H9 (cell line): Measurements from ENCODE around the gene FNDC1. TPM values are rescaled to one million over a fixed set of nuclear protein-coding genes. Genes with fewer than 3 reads are reported as not detected.

Experiments
- DNase-seq: peaks from one replicate; pipeline ENCODE4 v3.0.0-alpha.2; 2017
- H2AFZ ChIP-seq: one replicate; pipeline ENCODE4 v1.6.1; 2013; ENCODE audit warnings: mild to moderate bottlenecking, low read length, control low read depth, moderate library complexity
- H2AK5ac ChIP-seq: 2 replicates; pipeline ENCODE4 v1.6.1; 2013; ENCODE audit warnings: low read length, control low read depth, mixed read lengths; ENCODE audit not compliant: insufficient read length
- H2BK120ac ChIP-seq: one replicate; pipeline ENCODE4 v1.6.1; 2013; ENCODE audit warnings: low read depth, mild to moderate bottlenecking, low read length, control low read depth, inconsistent platforms; ENCODE audit not compliant: poor library complexity, severe bottlenecking
- H2BK12ac ChIP-seq: 2 replicates; pipeline ENCODE4 v1.6.1; 2013; ENCODE audit warnings: low read length, control low read depth, mixed read lengths, low read depth; ENCODE audit not compliant: insufficient read length
- H2BK15ac ChIP-seq: 2 replicates; pipeline ENCODE4 v1.6.1; 2013; ENCODE audit warnings: low read depth, low read length, control low read depth
- H2BK20ac ChIP-seq: one replicate; pipeline ENCODE4 v1.6.1; 2013; ENCODE audit warnings: low read depth, mild to moderate bottlenecking, low read length, control low read depth, inconsistent platforms; ENCODE audit not compliant: poor library complexity, severe bottlenecking
- H2BK5ac ChIP-seq: 2 replicates; pipeline ENCODE4 v1.6.1; 2013; ENCODE audit warnings: low read length, control low read depth, mixed read lengths; ENCODE audit not compliant: insufficient read length
- H3K14ac ChIP-seq: 2 replicates; pipeline ENCODE4 v1.6.1; 2013; ENCODE audit warnings: low read length, control low read depth; ENCODE audit not compliant: insufficient read depth
- H3K18ac ChIP-seq: 2 replicates; pipeline ENCODE4 v1.6.1; 2013; ENCODE audit warnings: low read depth, mild to moderate bottlenecking, mixed read lengths, low read length, control low read depth; ENCODE audit not compliant: insufficient read length
- H3K23ac ChIP-seq: 2 replicates; pipeline ENCODE4 v1.6.1; 2013; ENCODE audit warnings: low read length, control low read depth, mixed read lengths, low read depth; ENCODE audit not compliant: insufficient read length
- H3K23me2 ChIP-seq: 2 replicates; pipeline ENCODE4 v1.6.1; 2013; ENCODE audit warnings: low read depth, mild to moderate bottlenecking, mixed read lengths, low read length, control low read depth; ENCODE audit not compliant: insufficient read length, poor library complexity, severe bottlenecking
- H3K27ac ChIP-seq: 2 replicates; pipeline ENCODE4 v1.5.1; 2013; ENCODE audit warnings: low read length, control low read depth, mixed read lengths, low read depth; ENCODE audit not compliant: insufficient read length
- H3K27me3 ChIP-seq: 2 replicates; pipeline ENCODE4 v1.6.1; 2013; ENCODE audit warnings: low read length, control low read depth, inconsistent platforms; ENCODE audit not compliant: insufficient read depth
- H3K4ac ChIP-seq: 2 replicates; pipeline ENCODE4 v1.6.1; 2013; ENCODE audit warnings: low read depth, mild to moderate bottlenecking, control low read depth, inconsistent platforms, low read length, moderate library complexity
- H3K4me1 ChIP-seq: 2 replicates; pipeline ENCODE4 v1.6.1; 2013; ENCODE audit warnings: low read length, control low read depth, inconsistent platforms; ENCODE audit not compliant: insufficient read depth
- H3K4me2 ChIP-seq: 2 replicates; pipeline ENCODE4 v1.6.1; 2013; ENCODE audit warnings: low read length, control low read depth, mixed read lengths; ENCODE audit not compliant: insufficient read length, insufficient read depth
- H3K56ac ChIP-seq: 2 replicates; pipeline ENCODE4 v1.6.1; 2013; ENCODE audit warnings: low read depth, mild to moderate bottlenecking, mixed read lengths, low read length, control low read depth; ENCODE audit not compliant: insufficient read length
- H3K79me1 ChIP-seq: 2 replicates; pipeline ENCODE4 v1.6.1; 2013; ENCODE audit warnings: low read depth, mild to moderate bottlenecking, moderate library complexity, low read length, control low read depth, inconsistent platforms; ENCODE audit not compliant: insufficient read depth, poor library complexity, severe bottlenecking
- H3K79me2 ChIP-seq: 2 replicates; pipeline ENCODE4 v1.6.1; 2013; ENCODE audit warnings: low read length, control low read depth, inconsistent platforms; ENCODE audit not compliant: insufficient read depth
- H3K9ac ChIP-seq: 2 replicates; pipeline ENCODE4 v1.6.1; 2013; ENCODE audit warnings: low read length, control low read depth, mixed read lengths; ENCODE audit not compliant: insufficient read length; ENCODE audit errors: extremely low read depth
- H3K9me3 ChIP-seq: one replicate; pipeline ENCODE4 v1.6.1; 2013; ENCODE audit warnings: low read depth, low read length, inconsistent platforms; ENCODE audit not compliant: control insufficient read depth
- H3T11ph ChIP-seq: one replicate; pipeline ENCODE4 v1.6.1; 2013; ENCODE audit warnings: mild to moderate bottlenecking, low read length, control low read depth, inconsistent platforms
- H4K20me1 ChIP-seq: one replicate; pipeline ENCODE4 v1.6.1; 2013; ENCODE audit not compliant: control insufficient read depth, insufficient read length, insufficient read depth
- H4K5ac ChIP-seq: 2 replicates; pipeline ENCODE4 v1.6.1; 2013; ENCODE audit warnings: low read depth, mild to moderate bottlenecking, mixed read lengths, low read length, control low read depth; ENCODE audit not compliant: insufficient read length
- H4K8ac ChIP-seq: replicated peaks from 2 replicates; pipeline ENCODE4 v1.6.1; 2013; ENCODE audit warnings: low read length, control low read depth, mixed read lengths, low read depth; ENCODE audit not compliant: insufficient read length
- H4K91ac ChIP-seq: 2 replicates; pipeline ENCODE4 v1.6.1; 2013; ENCODE audit warnings: low read depth, mild to moderate bottlenecking, moderate library complexity, mixed read lengths, low read length, control low read depth; ENCODE audit not compliant: insufficient read length
- H3K27ac Mint-ChIP-seq, 3 experiments: 2 replicates in 2 of 3; 3 replicates in 1 of 3; pipeline ENCODE4 v1.8.0; 2020 to 2021; ENCODE audit warnings: mixed read lengths in 3 of 3, mild to moderate bottlenecking in 1 of 3, moderate library complexity in 1 of 3
- H3K27me3 Mint-ChIP-seq: 2 replicates; pipeline ENCODE4 v1.8.0; 2021; ENCODE audit warnings: low read depth, mild to moderate bottlenecking, moderate library complexity, mixed read lengths
- H3K36me3 Mint-ChIP-seq, 3 experiments: 2 replicates in 2 of 3; 3 replicates in 1 of 3; pipeline ENCODE4 v1.8.0; 2020 to 2021; ENCODE audit warnings: low read depth in 3 of 3, mixed read lengths in 3 of 3; ENCODE audit not compliant: insufficient read depth in 1 of 3
- H3K4me1 Mint-ChIP-seq, 2 experiments: 2 replicates each; pipeline ENCODE4 v1.8.0; 2020; ENCODE audit warnings: mixed read lengths in 2 of 2
- H3K4me3 Mint-ChIP-seq, 2 experiments: 2 replicates in 1 of 2; 3 replicates in 1 of 2; pipeline ENCODE4 v1.8.0; 2020 to 2021; ENCODE audit warnings: mild to moderate bottlenecking in 2 of 2, mixed read lengths in 2 of 2, moderate library complexity in 1 of 2
- H3K9me3 Mint-ChIP-seq, 2 experiments: 2 replicates in 1 of 2; 3 replicates in 1 of 2; pipeline ENCODE4 v1.8.0; 2020; ENCODE audit warnings: mild to moderate bottlenecking in 2 of 2, mixed read lengths in 2 of 2, moderate library complexity in 1 of 2
- WGBS: extraction: QIAGEN DNeasy Blood & Tissue Kit; methylation state at CpG from one replicate; pipeline ENCODE4 v1.1.7; 2013; ENCODE audit warnings: missing lambda C conversion rate, low lambda C conversion rate, mixed read lengths; ENCODE audit not compliant: insufficient read length; ENCODE audit errors: extremely low coverage; 5-methylcytosine and 5-hydroxymethylcytosine counted together
- total RNA-seq: library from RNA; stranded (reverse); gene quantifications from 2 replicates; pipeline ENCODE4 v1.2.1, GENCODE V29; 2021
- TF ChIP-seq, protein P1 (sequence below): fragments of 200-600 bp; sonication (generic); conservative IDR thresholded peaks from 3 replicates; pipeline ENCODE4 v1.8.0; 2021; ENCODE audit warnings: antibody characterized with exemption, mild to moderate bottlenecking

FNDC1 gene
- total RNA-seq, 1 experiment from 2014 or later, result 0.24 TPM

DNA sequence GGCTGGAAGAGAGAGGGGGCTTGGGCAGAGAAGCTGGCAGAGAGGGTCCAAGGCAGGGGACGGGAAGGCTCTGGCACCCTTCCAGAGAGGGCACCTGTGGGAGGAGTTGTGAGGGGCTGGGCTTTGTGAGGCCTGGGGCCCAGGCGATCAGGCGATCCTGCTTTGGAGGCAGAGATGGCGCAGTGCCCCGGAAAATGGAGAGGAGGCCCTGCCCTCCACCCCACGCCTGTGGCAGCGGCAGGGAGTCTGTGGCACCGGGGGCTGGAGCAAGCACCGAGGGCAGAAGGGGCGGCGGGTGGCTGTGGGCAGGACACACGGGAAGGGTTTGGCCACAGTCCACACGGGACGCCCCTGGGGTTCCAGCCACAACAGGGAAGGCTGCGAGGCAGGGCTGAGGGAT, 36.5 kb upstream of the FNDC1 start:
- no peaks in the 10 kb centered on the region for H3K23me2 ChIP-seq
- no peak overlapping the region for H3T11ph ChIP-seq
- H4K8ac ChIP-seq, result no peak overlapping the region
- Mint-ChIP-seq H3K4me1 (peaks cover 0 to 6% of the 10 kb centered on the region in 2 experiments; a peak in 1 of 4 replicates), H3K4me3 (no peak overlapping the region), H3K27ac (no peak overlapping the region), H3K9me3 (no peaks in the 10 kb centered on the region; a peak in 1 of 5 replicates), H3K27me3 (0 out of 2 replicates have a peak, but pooled peaks cover 1% of the 10 kb centered on the region), H3K36me3 (no peaks in the 10 kb centered on the region; a peak in 1 of 7 replicates)
- H2BK20ac ChIP-seq, result no peak overlapping the region
- no peak overlapping the region for H2BK120ac ChIP-seq
- no peaks in the 10 kb centered on the region for H3K9me3 ChIP-seq
- H4K20me1 ChIP-seq, result no peaks in the 10 kb centered on the region
- DNase-seq, result no peak
- no peak overlapping the region for H3K9ac ChIP-seq
- no peak overlapping the region for H3K27ac ChIP-seq
- no peak overlapping the region for H3K18ac ChIP-seq
- H2BK12ac ChIP-seq, result no peak overlapping the region
- no peak overlapping the region for H4K91ac ChIP-seq
- no peak overlapping the region for H3K4me2 ChIP-seq
- H3K27me3 ChIP-seq, result no peaks in the 10 kb centered on the region
- WGBS, result no CpG with 5 or more reads among the region's 15 CpGs
- H3K79me1 ChIP-seq, result no peaks in the 10 kb centered on the region
- no peak overlapping the region for H2BK5ac ChIP-seq
- H4K5ac ChIP-seq, result no peak overlapping the region
- TF ChIP-seq, protein P1, sequence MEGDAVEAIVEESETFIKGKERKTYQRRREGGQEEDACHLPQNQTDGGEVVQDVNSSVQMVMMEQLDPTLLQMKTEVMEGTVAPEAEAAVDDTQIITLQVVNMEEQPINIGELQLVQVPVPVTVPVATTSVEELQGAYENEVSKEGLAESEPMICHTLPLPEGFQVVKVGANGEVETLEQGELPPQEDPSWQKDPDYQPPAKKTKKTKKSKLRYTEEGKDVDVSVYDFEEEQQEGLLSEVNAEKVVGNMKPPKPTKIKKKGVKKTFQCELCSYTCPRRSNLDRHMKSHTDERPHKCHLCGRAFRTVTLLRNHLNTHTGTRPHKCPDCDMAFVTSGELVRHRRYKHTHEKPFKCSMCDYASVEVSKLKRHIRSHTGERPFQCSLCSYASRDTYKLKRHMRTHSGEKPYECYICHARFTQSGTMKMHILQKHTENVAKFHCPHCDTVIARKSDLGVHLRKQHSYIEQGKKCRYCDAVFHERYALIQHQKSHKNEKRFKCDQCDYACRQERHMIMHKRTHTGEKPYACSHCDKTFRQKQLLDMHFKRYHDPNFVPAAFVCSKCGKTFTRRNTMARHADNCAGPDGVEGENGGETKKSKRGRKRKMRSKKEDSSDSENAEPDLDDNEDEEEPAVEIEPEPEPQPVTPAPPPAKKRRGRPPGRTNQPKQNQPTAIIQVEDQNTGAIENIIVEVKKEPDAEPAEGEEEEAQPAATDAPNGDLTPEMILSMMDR, result no peak
- H3K4ac ChIP-seq, result no peak overlapping the region
- no peak overlapping the region for H3K14ac ChIP-seq
- no peaks in the 10 kb centered on the region for H3K79me2 ChIP-seq
- H2BK15ac ChIP-seq, result no peak overlapping the region
- no peak overlapping the region for H3K56ac ChIP-seq
- no peak overlapping the region for H2AK5ac ChIP-seq
- H2AFZ ChIP-seq, result no peak overlapping the region
- H3K4me1 ChIP-seq, result no peaks in the 10 kb centered on the region
- H3K23ac ChIP-seq, result no peak overlapping the region
